GM11168 (cell line): Measurements from ENCODE around the gene ARHGEF7.

Experiments
- in situ Hi-C: fragments of 300-500 bp; cut with MboI; formaldehyde crosslinking; loops from one replicate; pipeline ENCODE4 v1.12.0; 2022; ENCODE audit warnings: low sequenced_read_pairs; ENCODE audit not compliant: unreplicated experiment

The ARHGEF7 gene

GRCh38 chr13:111110054-111110453, 5.1 kb upstream of the ARHGEF7 start:
- in situ Hi-C loops: no loop called here

- in situ Hi-C loops: no loop called here
These were observed 3.7 kb upstream of the ARHGEF7 start for GRCh38 chr13:111111376-111111937.

- in situ Hi-C loops: no loop called here
These were observed 2.9 kb upstream of the ARHGEF7 start for GRCh38 chr13:111112196-111112595.

GRCh38 chr13:111114362-111115060, 599 bp upstream of the ARHGEF7 start:
- in situ Hi-C loops: no loop called here

GRCh38 chr13:111115965-111116521, 933 bp downstream of the ARHGEF7 start:
- in situ Hi-C loops: no loop called here

- in situ Hi-C loops: no loop called here
These were observed 1.7 kb downstream of the ARHGEF7 start for GRCh38 chr13:111116856-111117255.

- in situ Hi-C loops: no loop called here
These were observed 2.2 kb downstream of the ARHGEF7 start for GRCh38 chr13:111117289-111117688.

- in situ Hi-C loops: no loop called here
These were observed 2.9 kb downstream of the ARHGEF7 start for GRCh38 chr13:111117961-111118360.

GRCh38 chr13:111118898-111119607, 3.9 kb downstream of the ARHGEF7 start:
- in situ Hi-C loops: no loop called here

GRCh38 chr13:111119966-111120365, 4.9 kb downstream of the ARHGEF7 start:
- in situ Hi-C loops: no loop called here

- in situ Hi-C loops: no loop called here
These were observed 5.3 kb downstream of the ARHGEF7 start for GRCh38 chr13:111120422-111120821.

GRCh38 chr13:111120913-111121312, 5.8 kb downstream of the ARHGEF7 start:
- in situ Hi-C loops: no loop called here

- in situ Hi-C loops: no loop called here
These were observed 6.4 kb downstream of the ARHGEF7 start for GRCh38 chr13:111121506-111121905.

GRCh38 chr13:111122056-111122455, 6.9 kb downstream of the ARHGEF7 start:
- in situ Hi-C loops: no loop called here

- in situ Hi-C loops: no loop called here
These were observed 7.5 kb downstream of the ARHGEF7 start for GRCh38 chr13:111122631-111123030.

- in situ Hi-C loops: no loop called here
These were observed 8.1 kb downstream of the ARHGEF7 start for GRCh38 chr13:111123221-111123620.

GRCh38 chr13:111123649-111124048, 8.5 kb downstream of the ARHGEF7 start:
- in situ Hi-C loops: no loop called here

- in situ Hi-C loops: no loop called here
These were observed 11.4 kb downstream of the ARHGEF7 start for GRCh38 chr13:111126509-111126908.

- in situ Hi-C loops: no loop called here
These were observed 14.5 kb downstream of the ARHGEF7 start for GRCh38 chr13:111129465-111130115.

GRCh38 chr13:111130116-111130508, 15.0 kb downstream of the ARHGEF7 start:
- in situ Hi-C loops: no loop called here

- in situ Hi-C loops: no loop called here
These were observed 15.9 kb downstream of the ARHGEF7 start for GRCh38 chr13:111131048-111131447.
